ENCODE measurements around the gene TNFRSF13B.

- TF ChIP-seq REST (IDR thresholded peaks at IDR 0.05; ENCODE audit: insufficient replicate concordance, low read depth) (no peak), POLR2AphosphoS5 (IDR thresholded peaks at IDR 0.05; ENCODE audit: low read depth) (no peak), GABPA (IDR thresholded peaks at IDR 0.05; ENCODE audit: low read depth) (no peak), SPI1 (IDR thresholded peaks at IDR 0.05; ENCODE audit: borderline replicate concordance, low read depth) (no peak)
- TF ChIP-seq, protein P1, sequence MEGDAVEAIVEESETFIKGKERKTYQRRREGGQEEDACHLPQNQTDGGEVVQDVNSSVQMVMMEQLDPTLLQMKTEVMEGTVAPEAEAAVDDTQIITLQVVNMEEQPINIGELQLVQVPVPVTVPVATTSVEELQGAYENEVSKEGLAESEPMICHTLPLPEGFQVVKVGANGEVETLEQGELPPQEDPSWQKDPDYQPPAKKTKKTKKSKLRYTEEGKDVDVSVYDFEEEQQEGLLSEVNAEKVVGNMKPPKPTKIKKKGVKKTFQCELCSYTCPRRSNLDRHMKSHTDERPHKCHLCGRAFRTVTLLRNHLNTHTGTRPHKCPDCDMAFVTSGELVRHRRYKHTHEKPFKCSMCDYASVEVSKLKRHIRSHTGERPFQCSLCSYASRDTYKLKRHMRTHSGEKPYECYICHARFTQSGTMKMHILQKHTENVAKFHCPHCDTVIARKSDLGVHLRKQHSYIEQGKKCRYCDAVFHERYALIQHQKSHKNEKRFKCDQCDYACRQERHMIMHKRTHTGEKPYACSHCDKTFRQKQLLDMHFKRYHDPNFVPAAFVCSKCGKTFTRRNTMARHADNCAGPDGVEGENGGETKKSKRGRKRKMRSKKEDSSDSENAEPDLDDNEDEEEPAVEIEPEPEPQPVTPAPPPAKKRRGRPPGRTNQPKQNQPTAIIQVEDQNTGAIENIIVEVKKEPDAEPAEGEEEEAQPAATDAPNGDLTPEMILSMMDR (IDR thresholded peaks at IDR 0.05; ENCODE audit: insufficient read depth, low read length), result no peak
These were observed 18.6 kb downstream of the TNFRSF13B start for GRCh38 chr17:16953347-16953746.
